GM12878 (cell line): ENCODE measurements around the gene KRTAP10-8. TPM values are rescaled to one million over a fixed set of nuclear protein-coding genes. Genes with fewer than 3 reads are reported as not detected.
A peak's percentile ranks its signal among the peaks of the same experiment; 100 is the strongest.

Source experiments
- CREB1 ChIP-seq: IDR thresholded peaks from 2 replicates; pipeline ENCODE4 v1.6.1; 2012; ENCODE audit warnings: low read depth, mild to moderate bottlenecking, inconsistent platforms
- DPF2 ChIP-seq: fragments of 450-650 bp; IDR thresholded peaks from 2 replicates; pipeline ENCODE4 v1.6.1; 2017; ENCODE audit warnings: mild to moderate bottlenecking
- E4F1 ChIP-seq: fragments of 450-650 bp; IDR thresholded peaks from 2 replicates; pipeline ENCODE4 v1.6.1; 2018; ENCODE audit warnings: borderline replicate concordance, mild to moderate bottlenecking; ENCODE audit not compliant: partially characterized antibody
- HCFC1 ChIP-seq: fragments of 150-350 bp; IDR thresholded peaks from 2 replicates; pipeline ENCODE4 v1.6.1; 2014; ENCODE audit warnings: low read length
- HDGF ChIP-seq: fragments of 450-650 bp; IDR thresholded peaks from 2 replicates; pipeline ENCODE4 v1.6.1; 2016; ENCODE audit warnings: antibody characterized with exemption
- MTA3 ChIP-seq: IDR thresholded peaks from 2 replicates; pipeline ENCODE4 v1.6.1; 2012; ENCODE audit warnings: low read length, inconsistent platforms, borderline replicate concordance
- PAX5 ChIP-seq: IDR thresholded peaks from 2 replicates; pipeline ENCODE4 v1.6.1; 2011; ENCODE audit warnings: low read depth, low read length, borderline replicate concordance
- POLR2A ChIP-seq: IDR thresholded peaks from 2 replicates; pipeline ENCODE4 v1.6.1; 2011; ENCODE audit warnings: low read depth, mild to moderate bottlenecking, low read length
- RELB ChIP-seq: fragments of 450-650 bp; IDR thresholded peaks from 2 replicates; pipeline ENCODE4 v1.6.1; 2017; ENCODE audit warnings: low read depth, mild to moderate bottlenecking, moderate library complexity
- REST ChIP-seq: IDR thresholded peaks from 2 replicates; pipeline ENCODE4 v1.6.1; 2012; ENCODE audit warnings: mild to moderate bottlenecking, low read depth, low read length
- RUNX3 ChIP-seq: IDR thresholded peaks from 2 replicates; pipeline ENCODE4 v1.6.1; 2012; ENCODE audit warnings: low read length, inconsistent platforms
- SMAD5 ChIP-seq: IDR thresholded peaks from 2 replicates; pipeline ENCODE4 v1.6.1; 2016; ENCODE audit warnings: antibody characterized with exemption, low read depth
- SMC3 ChIP-seq: IDR thresholded peaks from 2 replicates; pipeline ENCODE4 v1.6.1; 2011; ENCODE audit warnings: low read length, improper control_type of control experiment, borderline replicate concordance
- SRF ChIP-seq, 2 experiments: IDR thresholded peaks; 2 replicates each; pipeline ENCODE4 v1.6.1; 2011; ENCODE audit warnings: low read depth in 2 of 2, low read length in 2 of 2, mild to moderate bottlenecking in 1 of 2, moderate library complexity in 1 of 2
- STAT1 ChIP-seq: fragments of 450-650 bp; conservative IDR thresholded peaks from 2 replicates; pipeline ENCODE4 v1.6.1; 2014; ENCODE audit warnings: antibody characterized with exemption, mild to moderate bottlenecking
- TCF7 ChIP-seq: IDR thresholded peaks from 2 replicates; pipeline ENCODE4 v1.6.1; 2014; ENCODE audit warnings: antibody characterized with exemption, borderline replicate concordance
- WRNIP1 ChIP-seq: IDR thresholded peaks from 2 replicates; pipeline ENCODE4 v1.6.1; 2011; ENCODE audit warnings: low read depth, low read length, improper control_type of control experiment, borderline replicate concordance
- ZNF592 ChIP-seq: fragments of 450-650 bp; IDR thresholded peaks from 2 replicates; pipeline ENCODE4 v1.6.1; 2017; ENCODE audit warnings: mild to moderate bottlenecking, moderate library complexity
- polyA plus RNA-seq, 11 experiments: library from polyadenylated mRNA; depleted of rRNA in 4 of 11; unstranded in 6 of 11; stranded (reverse) in 5 of 11; fragments of >200 nt; fragmentation: Nextera tagmentation in 4 of 11; fragmentation: Illumina TruSeq in 1 of 11; extraction: Ambion mirVana in 4 of 11; extraction: Trizol in 1 of 11; gene quantifications; 1 replicate in 1 of 11; 2 replicates in 10 of 11; pipeline versions ENCODE4 v1.2.1 to v1.2.3, GENCODE V29; 2011 to 2016; ENCODE audit warnings: inconsistent platforms in 2 of 11, missing spikeins in 2 of 11, low read depth in 1 of 11
- total RNA-seq, 4 experiments: library from RNA; depleted of rRNA in 3 of 4; stranded (reverse); fragments of >200 nt in 3 of 4; fragmentation: Illumina TruSeq in 1 of 4; extraction: Trizol in 1 of 4; gene quantifications; 2 replicates each; pipeline versions ENCODE4 v1.2.1 to v1.2.3, GENCODE V29; 2013 to 2021

The KRTAP10-8 gene
- total and polyA plus RNA-seq, 10 of the 15 experiments (the other 5 are each of a cell fraction or from before 2014, with no cell fraction given), result not detected

- TF ChIP-seq REST (no peak), HDGF (no peak), RELB (no peak), RUNX3 (peak; percentile 60; the same call in 1 of the 2 replicates), PAX5 (no peak), WRNIP1 (no peak), ZNF592 (no peak), DPF2 (0 out of 2 replicates have a peak, but pooled peaks have one; percentile 20), E4F1 (no peak), SMC3 (no peak), TCF7 (peak; percentile 61), POLR2A (no peak), HCFC1 (no peak), STAT1 (no peak), CREB1 (no peak), MTA3 (no peak), SMAD5 (no peak), SRF (IDR thresholded peaks at IDR 0.05; ENCODE audit: low read depth in 2 of 2, low read length in 2 of 2) (no peak)
These were observed 46.8 kb upstream of the KRTAP10-8 start (continued) for GRCh38 chr21:44564886-44565598.
